CD14-positive monocyte (primary cell): ENCODE data around the gene B4GALT2. TPM values are rescaled to one million over a fixed set of nuclear protein-coding genes. Genes with fewer than 3 reads are reported as not detected.
A peak's percentile ranks its signal among the peaks of the same experiment; 100 is the strongest.

Experiments
- DNase-seq, 3 donors: peaks; one replicate each; pipeline ENCODE4 v3.0.0-alpha.2; 2011 to 2022
- H2AFZ ChIP-seq: 2 replicates; pipeline ENCODE4 v1.6.0; 2012; ENCODE audit warnings: mild to moderate bottlenecking, low read depth, low read length, inconsistent platforms; ENCODE audit not compliant: insufficient read depth, poor library complexity, severe bottlenecking
- H3K27ac ChIP-seq, 2 donors: 1 replicate in 1 of 2; 2 replicates in 1 of 2; pipeline ENCODE4 v1.5.1; 2012 to 2013; ENCODE audit warnings: low read length in 2 of 2, control low read depth in 1 of 2, inconsistent platforms in 1 of 2, low read depth in 1 of 2, mild to moderate bottlenecking in 1 of 2
- H3K27me3 ChIP-seq, 2 donors: one replicate each; pipeline versions ENCODE4 v1.6.0 to v1.6.1; 2011 to 2013; ENCODE audit warnings: low read length in 2 of 2; ENCODE audit not compliant: control insufficient read depth in 2 of 2, insufficient read depth in 2 of 2
- H3K36me3 ChIP-seq, 2 donors: replicated peaks in 1 of 2; 1 replicate in 1 of 2; 2 replicates in 1 of 2; pipeline versions ENCODE4 v1.5.1 to v1.6.1; 2012 to 2013; ENCODE audit warnings: low read length in 2 of 2, control low read depth in 1 of 2, inconsistent platforms in 1 of 2, mild to moderate bottlenecking in 1 of 2; ENCODE audit not compliant: insufficient read depth in 2 of 2, control insufficient read depth in 1 of 2
- H3K4me1 ChIP-seq, 2 donors: 1 replicate in 1 of 2; 2 replicates in 1 of 2; pipeline versions ENCODE4 v1.5.1 to v1.6.1; 2012 to 2013; ENCODE audit warnings: low read length in 2 of 2, control low read depth in 1 of 2, inconsistent platforms in 1 of 2, mild to moderate bottlenecking in 1 of 2, moderate library complexity in 1 of 2; ENCODE audit not compliant: insufficient read depth in 2 of 2, control insufficient read depth in 1 of 2
- H3K4me2 ChIP-seq: replicated peaks from 2 replicates; pipeline ENCODE3; 2012; ENCODE audit warnings: low read length, moderate library complexity, mild to moderate bottlenecking; ENCODE audit not compliant: poor library complexity, severe bottlenecking; ENCODE audit errors: extremely low read depth
- H3K4me3 ChIP-seq, 3 experiments: fragments of 200-600 bp in 1 of 3; sonication (generic) in 1 of 3; replicated peaks in 1 of 3; 1 replicate in 2 of 3; 2 replicates in 1 of 3; pipeline ENCODE4 v1.5.1; 2011 to 2013; ENCODE audit warnings: low read length in 3 of 3, mild to moderate bottlenecking in 3 of 3, control low read depth in 2 of 3, low read depth in 2 of 3, inconsistent platforms in 1 of 3, moderate library complexity in 1 of 3
- H3K79me2 ChIP-seq: 2 replicates; pipeline ENCODE4 v1.6.0; 2012; ENCODE audit warnings: mild to moderate bottlenecking, control low read depth, inconsistent platforms, low read length, moderate library complexity; ENCODE audit not compliant: insufficient read depth
- H3K9ac ChIP-seq: 2 replicates; pipeline ENCODE4 v1.6.0; 2017; ENCODE audit warnings: low read length, mild to moderate bottlenecking; ENCODE audit not compliant: insufficient read depth, poor library complexity, severe bottlenecking
- H3K9me3 ChIP-seq, 2 donors: replicated peaks in 1 of 2; 1 replicate in 1 of 2; 2 replicates in 1 of 2; pipeline versions ENCODE4 v1.5.1 to v1.6.1; 2012 to 2013; ENCODE audit warnings: low read length in 2 of 2, control low read depth in 1 of 2; ENCODE audit not compliant: control insufficient read depth in 1 of 2, insufficient read depth in 1 of 2
- H4K20me1 ChIP-seq: 2 replicates; pipeline ENCODE4 v1.6.0; 2012; ENCODE audit warnings: mild to moderate bottlenecking, low read length, control low read depth, moderate library complexity; ENCODE audit not compliant: insufficient read depth
- H3K27ac Mint-ChIP-seq, 7 donors: one replicate each; pipeline ENCODE4 v1.8.0; 2020; ENCODE audit warnings: mild to moderate bottlenecking in 7 of 7, mixed read lengths in 7 of 7, moderate library complexity in 6 of 7, inconsistent platforms in 2 of 7
- H3K27me3 Mint-ChIP-seq, 3 donors: one replicate each; pipeline ENCODE4 v1.8.0; 2021 to 2022; ENCODE audit warnings: low read depth in 3 of 3, mild to moderate bottlenecking in 3 of 3, mixed read lengths in 3 of 3, moderate library complexity in 3 of 3, inconsistent platforms in 1 of 3
- H3K36me3 Mint-ChIP-seq, 2 donors: one replicate each; pipeline ENCODE4 v1.8.0; 2020; ENCODE audit warnings: mixed read lengths in 2 of 2, inconsistent platforms in 1 of 2, mild to moderate bottlenecking in 1 of 2
- H3K4me1 Mint-ChIP-seq: one replicate; pipeline ENCODE4 v1.8.0; 2020; ENCODE audit warnings: mild to moderate bottlenecking, mixed read lengths
- H3K4me3 Mint-ChIP-seq, 2 donors: one replicate each; pipeline ENCODE4 v1.8.0; 2020; ENCODE audit warnings: mild to moderate bottlenecking in 2 of 2, mixed read lengths in 2 of 2, moderate library complexity in 1 of 2
- H3K9me3 Mint-ChIP-seq, 7 donors: one replicate each; pipeline ENCODE4 v1.8.0; 2020 to 2022; ENCODE audit warnings: mixed read lengths in 7 of 7, mild to moderate bottlenecking in 6 of 7, moderate library complexity in 6 of 7, inconsistent platforms in 2 of 7
- CTCF ChIP-seq: fragments of 200-600 bp; IDR thresholded peaks from one replicate; pipeline ENCODE4 v1.8.0; 2022; ENCODE audit warnings: antibody characterized with exemption, mild to moderate bottlenecking
- WGBS: methylation state at CpG from one replicate; pipeline ENCODE4 v1.1.5; 2013; ENCODE audit warnings: missing lambda C conversion rate; ENCODE audit not compliant: insufficient coverage; 5-methylcytosine and 5-hydroxymethylcytosine counted together
- intact Hi-C, 2 donors: fragments of 100-400 bp; cut with micrococcal nuclease; formaldehyde crosslinking; loops; one replicate each; pipeline versions ENCODE4 v1.15.0 to v1.15.1; 2023
- polyA plus RNA-seq, 3 donors: library from polyadenylated mRNA; depleted of rRNA in 1 of 3; unstranded in 2 of 3; stranded (reverse) in 1 of 3; fragments of 300-500 nt in 2 of 3; fragments of >200 nt in 1 of 3; fragmentation: Illumina TruSeq in 2 of 3; gene quantifications; 1 replicate in 2 of 3; 2 replicates in 1 of 3; pipeline ENCODE4 v1.2.3, GENCODE V29; 2012 to 2021

The B4GALT2 gene
- polyA plus RNA-seq, 3 donors, result 0.30 to 0.35 TPM; not detected in 1

- DNase-seq, result no peak
- H4K20me1 ChIP-seq, result no peaks in the 10 kb centered on the region
- Mint-ChIP-seq H3K27me3 (no peaks in the 10 kb centered on the region), H3K36me3 (peaks cover 43 to 57% of the 10 kb centered on the region in 2 donors), H3K4me1 (no peaks in the 10 kb centered on the region), H3K9me3 (peaks cover 0 to 2% (median 0%) of the 10 kb centered on the region in 7 donors), H3K27ac (no peak overlapping the region), H3K4me3 (no peak overlapping the region)
- no peak overlapping the region for H3K4me3 ChIP-seq
- TF ChIP-seq CTCF, result no peak
- H3K36me3 ChIP-seq, result peaks cover 59 to 88% of the 10 kb centered on the region in 2 donors
- H3K27me3 ChIP-seq, result no peaks in the 10 kb centered on the region
- no peak overlapping the region for H3K9ac ChIP-seq
- H3K9me3 ChIP-seq, result no peaks in the 10 kb centered on the region
- H3K79me2 ChIP-seq, result no peaks in the 10 kb centered on the region
- no peak overlapping the region for H3K27ac ChIP-seq
- no peak overlapping the region for H2AFZ ChIP-seq
- 100% methylated on average over 7 of the region's 8 CpGs for whole genome bisulfite sequencing
- no peak overlapping the region for H3K4me2 ChIP-seq
- H3K4me1 ChIP-seq, result peaks cover 20 to 22% of the 10 kb centered on the region in 2 donors
- intact Hi-C loops, result no loop called here
Measured at GRCh38 chr1:43960798-43961197, 18.2 kb upstream of the B4GALT2 start.

DNA sequence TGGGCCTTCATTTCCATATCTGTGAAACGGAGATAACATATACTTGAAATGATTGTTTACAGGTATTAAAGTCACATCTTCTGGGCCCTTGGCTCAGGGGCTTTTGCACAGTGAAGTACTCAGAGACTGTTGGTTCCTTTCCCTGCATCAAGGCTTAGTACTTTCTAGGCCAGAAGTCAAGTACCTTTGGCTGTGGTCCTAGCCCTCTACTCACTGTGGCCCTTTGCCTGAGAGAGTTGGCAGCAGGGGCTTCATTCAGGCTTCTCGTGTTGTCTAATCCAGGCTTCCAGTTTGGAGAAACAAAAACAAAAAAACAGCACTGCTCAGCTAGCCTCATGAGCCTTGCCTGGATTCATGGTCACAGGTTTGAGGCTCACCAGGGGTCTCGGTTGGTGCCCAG, 17.3 kb upstream of the B4GALT2 start:
- Mint-ChIP-seq H3K4me3 (no peak overlapping the region), H3K27ac (peak overlapping the region in 1 of 7 donors; percentile 16), H3K36me3 (peaks cover 42 to 53% of the 10 kb centered on the region in 2 donors), H3K27me3 (no peaks in the 10 kb centered on the region), H3K9me3 (peaks cover 0 to 2% (median 0%) of the 10 kb centered on the region in 7 donors), H3K4me1 (no peaks in the 10 kb centered on the region)
- DNase-seq, result no peak
- Histone ChIP-seq H3K4me2 (no peak overlapping the region), H4K20me1 (no peaks in the 10 kb centered on the region), H3K36me3 (peaks cover 53 to 87% of the 10 kb centered on the region in 2 donors), H3K79me2 (no peaks in the 10 kb centered on the region), H3K9ac (no peak overlapping the region), H2AFZ (no peak overlapping the region), H3K4me1 (peaks cover 20 to 22% of the 10 kb centered on the region in 2 donors), H3K9me3 (no peaks in the 10 kb centered on the region), H3K4me3 (no peak overlapping the region), H3K27ac (no peak overlapping the region), H3K27me3 (no peaks in the 10 kb centered on the region)
- no peak for TF ChIP-seq CTCF
- intact Hi-C loops, result no loop called here
- WGBS, result 94% methylated on average over 2 of the region's 3 CpGs
